ENCODE measurements around the gene RAX2. TPM values are rescaled to one million over a fixed set of nuclear protein-coding genes. Genes with fewer than 3 reads are reported as not detected.

The RAX2 gene
- total and polyA plus RNA-seq, 2 of the 13 experiments (the other 11 are each of a cell fraction or from before 2014, with no cell fraction given): not detected

- H3K27ac ChIP-seq (ENCODE audit: extremely low read length, insufficient read depth, low read length): no peak overlapping the region
- no peaks in the 10 kb centered on the region for H4K20me1 ChIP-seq (ENCODE audit: insufficient read depth, low read length)
- H2AFZ ChIP-seq (ENCODE audit: low read length): no peak overlapping the region
- H3K4me1 ChIP-seq (ENCODE audit: insufficient read depth, low read length): 0 out of 2 replicates have a peak, but pooled peaks cover 5% of the 10 kb centered on the region
- DNase-seq (ENCODE audit: low spot score) (no peak), FAIRE-seq (no peak), ATAC-seq (no peak)
- BruUV-seq (replicated peaks): no TSS peak
- H3K9ac ChIP-seq (ENCODE audit: insufficient read depth, low read depth, low read length): no peak overlapping the region
- no peaks in the 10 kb centered on the region for H3K36me3 ChIP-seq (replicated peaks in 1 of 2; ENCODE audit: control insufficient read depth in 1 of 2, insufficient read depth in 2 of 2, low read length in 2 of 2)
- H3K27me3 ChIP-seq (ENCODE audit: control insufficient read depth in 1 of 2, insufficient read depth in 2 of 2, low read length in 2 of 2): peaks cover 8 to 27% of the 10 kb centered on the region in 2 experiments; a peak in 4 of 5 replicates
- H3K79me2 ChIP-seq (ENCODE audit: insufficient read depth, low read length): no peaks in the 10 kb centered on the region
- in situ Hi-C loops (cut with HindIII; ENCODE audit: extremely low pct_ligation_motif_present, low pct_unique_long_range_greater_than_20kb): no loop called here
- intact Hi-C loops (cut with micrococcal nuclease; ENCODE audit: unreplicated experiment): no loop called here
- ChIA-PET POLR2A (no interaction called here), CTCF (ENCODE audit: low intra/inter-chr PET ratio, low total read pairs) (no interaction called here)
- no peak overlapping the region for H3K4me2 ChIP-seq (ENCODE audit: low read depth, low read length)
- H3K9me3 ChIP-seq (ENCODE audit: low read length): peaks cover 18% of the 10 kb centered on the region
- 59% methylated on average over 9 of the region's 9 CpGs for WGBS (ENCODE audit: low lambda C conversion rate)
- TF ChIP-seq ELF3 (CRISPR knock-in tag; IDR thresholded peaks at IDR 0.05): no peak
- no peak for TF ChIP-seq ZNF138 (CRISPR knock-in tag; IDR thresholded peaks at IDR 0.05; ENCODE audit: low read depth)
- no peak for TF ChIP-seq ZNF407 (CRISPR knock-in tag; IDR thresholded peaks at IDR 0.05; ENCODE audit: not compliant biosample characterization)
- no peak overlapping the region for H3K4me3 ChIP-seq (replicated peaks in 1 of 3; ENCODE audit: insufficient read depth in 1 of 3, low read depth in 2 of 3, low read length in 3 of 3)
Measured at GRCh38 chr19:3780786-3781304, 8.8 kb upstream of the RAX2 start.
